B cell (primary cell): ENCODE data around the gene SLC22A12.

ENCODE experiments used
- CTCF ChIP-seq: fragments of 200-600 bp; IDR thresholded peaks from one replicate; pipeline ENCODE4 v1.8.0; 2022; ENCODE audit warnings: antibody characterized with exemption, mild to moderate bottlenecking
- EZH2 ChIP-seq: IDR thresholded peaks from 2 replicates; pipeline ENCODE4 v1.6.1; 2012; ENCODE audit warnings: borderline replicate concordance, low read depth, mild to moderate bottlenecking, moderate library complexity, low read length; ENCODE audit not compliant: insufficient read depth, poor library complexity, severe bottlenecking

- TF ChIP-seq CTCF (no peak), EZH2 (no peak)
These were observed 8.1 kb upstream of the SLC22A12 start for GRCh38 chr11:64582885-64583284.
